Measurements from ENCODE around the gene EPHA8.

DNA sequence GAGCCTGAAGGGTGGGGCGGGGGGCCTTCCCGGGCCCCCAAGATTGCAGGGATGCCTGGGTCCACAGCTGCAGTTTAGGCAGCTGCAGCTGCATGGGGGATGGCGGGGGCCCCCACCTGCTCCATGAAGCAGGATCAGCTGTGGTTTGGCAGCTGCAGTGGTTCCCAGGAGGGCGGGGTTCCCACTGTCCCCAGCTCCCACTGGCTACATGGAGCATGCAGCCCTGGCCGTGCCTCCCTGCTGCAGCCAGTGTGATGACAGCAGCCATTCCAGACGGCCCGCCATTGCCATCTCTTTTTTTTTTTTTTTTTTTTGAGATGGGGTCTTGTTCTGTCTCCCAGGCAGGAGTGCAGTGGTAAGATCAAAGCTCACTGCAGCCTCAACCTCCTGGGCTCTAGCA, 72.1 kb downstream of the EPHA8 start:
- TF ChIP-seq GATA2 (IDR thresholded peaks at IDR 0.05; ENCODE audit: low read depth, low read length) (no peak), GATA3 (IDR thresholded peaks at IDR 0.05; ENCODE audit: low read depth, low read length) (no peak)
